Activated naive CD4-positive, alpha-beta T cell treated with anti-CD3 and anti-CD28 coated beads, Interleukin-2, amount 50 U/mL, for 24 hours (primary cell): Measurements from ENCODE around the gene STXBP6.

Source experiments
- H3K27ac Mint-ChIP-seq: one replicate; pipeline ENCODE4 v1.8.0; 2021; ENCODE audit warnings: mild to moderate bottlenecking, mixed read lengths
- H3K27me3 Mint-ChIP-seq: one replicate; pipeline ENCODE4 v1.8.0; 2021; ENCODE audit warnings: mixed read lengths
- H3K36me3 Mint-ChIP-seq: one replicate; pipeline ENCODE4 v1.8.0; 2021; ENCODE audit warnings: mixed read lengths
- H3K4me1 Mint-ChIP-seq: one replicate; pipeline ENCODE4 v1.8.0; 2021; ENCODE audit warnings: mixed read lengths
- H3K4me3 Mint-ChIP-seq: one replicate; pipeline ENCODE4 v1.8.0; 2021; ENCODE audit warnings: mild to moderate bottlenecking, mixed read lengths
- H3K9me3 Mint-ChIP-seq: one replicate; pipeline ENCODE4 v1.8.0; 2021; ENCODE audit warnings: mixed read lengths

Gene STXBP6

DNA sequence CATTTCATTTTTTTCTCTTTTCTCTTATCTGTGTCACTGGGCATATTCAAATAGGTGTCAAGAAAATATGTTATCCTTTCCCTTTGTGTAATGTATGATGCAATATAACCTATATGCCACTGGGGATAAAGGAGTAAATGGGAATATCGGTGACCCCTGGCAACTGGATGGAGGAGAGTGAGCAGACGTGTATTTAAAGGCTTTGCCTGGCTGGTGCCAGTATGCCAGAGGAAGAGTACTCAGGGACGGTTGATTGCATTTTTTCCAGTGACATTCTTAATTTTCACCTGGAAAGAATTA is 12.0 kb upstream of the STXBP6 start:
- H3K9me3 Mint-ChIP-seq, result no peaks in the 10 kb centered on the region
- peaks cover 11% of the 10 kb centered on the region for H3K27me3 Mint-ChIP-seq
- no peaks in the 10 kb centered on the region for H3K36me3 Mint-ChIP-seq
- no peak overlapping the region for H3K4me3 Mint-ChIP-seq
- H3K27ac Mint-ChIP-seq, result no peak overlapping the region
- no peaks in the 10 kb centered on the region for H3K4me1 Mint-ChIP-seq

GRCh38 chr14:25056688-25057078 is 6.7 kb upstream of the STXBP6 start:
- H3K9me3 Mint-ChIP-seq, result no peaks in the 10 kb centered on the region
- peaks cover 18% of the 10 kb centered on the region for H3K27me3 Mint-ChIP-seq
- no peak overlapping the region for H3K27ac Mint-ChIP-seq
- no peaks in the 10 kb centered on the region for H3K4me1 Mint-ChIP-seq
- H3K4me3 Mint-ChIP-seq, result no peak overlapping the region
- no peaks in the 10 kb centered on the region for H3K36me3 Mint-ChIP-seq

DNA sequence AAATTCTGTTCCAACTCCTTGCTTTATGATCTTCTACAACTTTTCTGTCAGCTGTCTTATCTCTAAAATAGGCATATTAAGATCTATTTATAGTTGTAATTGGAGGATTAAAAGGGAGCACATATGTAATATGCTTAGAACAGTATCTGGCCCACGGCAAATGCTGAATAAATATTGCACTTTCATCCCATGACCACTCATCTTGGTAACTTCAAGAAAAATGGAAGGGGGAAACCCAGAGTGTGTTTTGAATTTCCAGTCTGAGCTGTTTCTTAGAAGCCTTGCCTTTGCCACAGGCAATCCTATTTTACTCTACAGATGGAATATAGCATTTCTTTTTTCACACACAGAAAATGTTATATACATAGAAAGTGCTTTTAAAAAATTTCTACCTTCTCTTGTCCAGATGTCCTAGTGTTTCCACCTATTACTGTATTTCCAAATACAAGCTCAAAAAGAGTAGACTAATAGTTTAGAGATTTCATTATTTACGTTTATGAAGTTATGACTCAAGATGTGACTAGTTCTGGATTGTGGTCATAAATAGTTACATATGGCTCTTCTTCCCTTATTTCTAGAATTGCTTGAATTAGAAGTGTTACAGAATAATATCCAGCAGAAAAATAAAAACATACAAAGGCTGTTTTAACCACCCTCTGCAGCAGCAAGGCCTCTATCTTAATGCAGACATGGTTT is 6.2 kb upstream of the STXBP6 start:
- Mint-ChIP-seq H3K9me3 (no peaks in the 10 kb centered on the region), H3K4me1 (no peaks in the 10 kb centered on the region), H3K27me3 (peaks cover 21% of the 10 kb centered on the region), H3K4me3 (no peak overlapping the region), H3K27ac (no peak overlapping the region), H3K36me3 (no peaks in the 10 kb centered on the region)

- Mint-ChIP-seq H3K27me3 (peaks cover 28% of the 10 kb centered on the region), H3K36me3 (no peaks in the 10 kb centered on the region)
Observed at GRCh38 chr14:25055005-25055404, 5.1 kb upstream of the STXBP6 start.

GRCh38 chr14:25053585-25053984 is 3.6 kb upstream of the STXBP6 start:
- Mint-ChIP-seq H3K4me1 (peaks cover 3% of the 10 kb centered on the region), H3K36me3 (no peaks in the 10 kb centered on the region), H3K27ac (no peak overlapping the region), H3K9me3 (no peaks in the 10 kb centered on the region), H3K27me3 (peaks cover 32% of the 10 kb centered on the region), H3K4me3 (no peak overlapping the region)

More at GRCh38 chr14:25055005-25055404, 5.1 kb upstream of the STXBP6 start:
- no peak overlapping the region for H3K27ac Mint-ChIP-seq
- H3K4me1 Mint-ChIP-seq, result peaks cover 3% of the 10 kb centered on the region
- no peaks in the 10 kb centered on the region for H3K9me3 Mint-ChIP-seq
- H3K4me3 Mint-ChIP-seq, result no peak overlapping the region

DNA sequence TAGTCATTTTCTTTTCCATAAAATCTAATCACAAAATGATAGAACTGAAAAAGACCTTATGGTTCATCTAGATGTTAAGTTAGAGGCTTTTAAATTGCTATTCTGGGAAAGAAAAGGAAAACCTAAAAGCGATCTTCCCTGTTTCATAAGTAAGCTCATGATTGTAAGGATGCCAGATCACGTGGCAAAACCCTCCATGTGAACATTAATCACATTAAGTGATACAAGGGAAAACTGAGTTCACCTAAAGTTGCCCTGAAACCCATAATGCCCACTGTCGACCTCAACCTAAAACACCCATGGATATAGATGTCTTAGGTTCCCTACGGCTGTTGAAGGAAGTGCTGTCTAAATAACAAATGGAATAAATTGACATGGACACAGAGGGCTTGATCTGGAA is 3.0 kb upstream of the STXBP6 start:
- no peaks in the 10 kb centered on the region for H3K36me3 Mint-ChIP-seq
- peaks cover 7% of the 10 kb centered on the region for H3K4me1 Mint-ChIP-seq
- no peak overlapping the region for H3K27ac Mint-ChIP-seq
- no peak overlapping the region for H3K4me3 Mint-ChIP-seq
- peaks cover 38% of the 10 kb centered on the region for H3K27me3 Mint-ChIP-seq
- H3K9me3 Mint-ChIP-seq, result no peaks in the 10 kb centered on the region

DNA sequence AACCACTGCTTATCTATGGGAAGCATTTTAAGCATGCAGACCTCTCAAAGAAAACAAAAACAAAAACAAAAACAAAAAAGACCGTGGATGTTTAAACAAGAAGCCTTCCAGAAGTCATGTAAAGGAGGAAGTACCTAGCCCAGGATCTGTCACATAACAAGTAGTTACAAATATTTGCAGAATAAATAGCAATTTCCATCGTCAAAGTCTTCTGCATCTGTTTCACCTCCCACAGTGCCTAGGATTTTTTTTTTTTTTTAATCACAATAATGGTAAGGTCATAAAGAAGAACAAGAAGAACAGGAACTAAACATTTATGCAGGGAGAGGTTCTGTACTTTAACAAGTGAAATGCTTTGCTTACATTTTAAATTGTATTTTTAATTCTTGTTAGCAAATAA is 2.4 kb upstream of the STXBP6 start:
- H3K27me3 Mint-ChIP-seq, result peaks cover 41% of the 10 kb centered on the region
- H3K36me3 Mint-ChIP-seq, result no peaks in the 10 kb centered on the region
- H3K9me3 Mint-ChIP-seq, result no peaks in the 10 kb centered on the region
- no peak overlapping the region for H3K27ac Mint-ChIP-seq
- H3K4me3 Mint-ChIP-seq, result no peak overlapping the region
- peaks cover 7% of the 10 kb centered on the region for H3K4me1 Mint-ChIP-seq

DNA sequence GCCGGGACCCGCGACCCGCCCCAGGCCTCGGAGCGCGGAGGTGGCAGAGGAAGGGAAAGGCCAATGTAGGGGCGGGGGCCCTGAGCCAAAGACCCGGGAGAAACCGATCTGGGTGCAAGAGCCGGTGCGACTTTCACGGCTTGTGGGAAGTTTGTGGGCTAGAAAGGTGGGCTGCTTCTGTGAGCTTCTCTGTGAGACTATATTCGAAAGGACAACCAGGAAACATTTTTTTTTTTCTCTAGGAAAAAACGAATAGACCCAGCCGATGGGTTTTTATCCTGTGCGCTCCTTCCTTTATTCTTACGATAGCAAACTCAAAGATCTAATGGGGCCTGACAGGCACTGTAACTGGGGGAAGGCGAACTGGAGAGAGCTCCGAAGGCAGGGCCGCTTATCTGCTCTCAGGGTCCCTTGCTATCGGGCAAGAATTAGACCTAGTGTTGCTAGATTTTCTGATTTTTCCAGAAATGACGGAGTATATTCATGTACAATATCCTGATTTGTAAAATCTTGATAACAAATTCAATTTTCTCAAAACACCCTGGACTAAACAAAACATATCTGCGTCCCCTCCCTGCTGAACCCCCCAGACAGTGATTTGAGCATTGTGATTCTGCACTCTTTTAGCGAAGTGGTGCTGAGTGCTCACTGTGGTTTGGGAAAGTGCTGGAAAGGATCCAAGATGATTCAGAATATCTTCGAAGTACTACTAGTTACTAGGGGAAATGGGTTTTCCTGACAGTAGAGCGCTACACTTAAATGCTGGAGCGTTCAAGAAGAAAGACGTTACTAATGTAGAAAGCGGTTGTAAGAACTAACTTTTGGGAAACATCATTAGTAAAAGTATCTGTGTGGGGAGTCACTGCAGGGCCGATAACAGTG is 563 bp upstream of the STXBP6 start:
- H3K4me1 Mint-ChIP-seq, result peaks cover 7% of the 10 kb centered on the region
- H3K27ac Mint-ChIP-seq, result no peak overlapping the region
- no peaks in the 10 kb centered on the region for H3K9me3 Mint-ChIP-seq
- H3K36me3 Mint-ChIP-seq, result no peaks in the 10 kb centered on the region
- peaks cover 40% of the 10 kb centered on the region for H3K27me3 Mint-ChIP-seq
- peak overlapping the region; percentile 69 for H3K4me3 Mint-ChIP-seq

DNA sequence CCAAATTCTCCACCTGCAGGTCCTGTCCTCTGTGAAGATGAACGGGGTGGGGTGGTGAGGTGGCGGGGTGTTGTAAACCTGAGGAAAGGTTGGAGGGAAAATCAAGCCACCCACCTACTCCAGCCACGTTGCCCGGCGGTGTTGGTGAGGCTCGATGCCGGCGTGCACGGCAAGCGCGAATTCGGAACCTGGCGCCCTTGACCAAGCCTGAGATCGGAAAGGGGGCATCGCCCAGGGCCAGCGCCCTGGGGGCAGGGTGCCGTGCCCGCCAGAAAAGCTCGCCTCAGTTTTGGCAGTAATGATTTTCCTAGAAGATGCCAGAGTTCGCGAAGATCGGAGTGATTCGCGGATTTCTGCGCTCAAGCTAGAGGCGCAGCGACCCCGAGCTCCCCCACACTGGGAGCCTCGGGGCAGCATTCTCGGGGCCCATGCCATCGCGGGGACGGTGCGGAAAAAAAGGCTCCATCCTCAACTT is 817 bp downstream of the STXBP6 start:
- Mint-ChIP-seq H3K4me1 (peaks cover 7% of the 10 kb centered on the region), H3K9me3 (no peaks in the 10 kb centered on the region), H3K27ac (no peak overlapping the region), H3K27me3 (peaks cover 36% of the 10 kb centered on the region), H3K4me3 (peak overlapping the region; percentile 45), H3K36me3 (no peaks in the 10 kb centered on the region)

- Mint-ChIP-seq H3K27me3 (peaks cover 32% of the 10 kb centered on the region), H3K27ac (no peak overlapping the region), H3K4me1 (peaks cover 7% of the 10 kb centered on the region), H3K4me3 (no peak overlapping the region), H3K36me3 (no peaks in the 10 kb centered on the region), H3K9me3 (no peaks in the 10 kb centered on the region)
Observed at GRCh38 chr14:25048170-25049016, 1.6 kb downstream of the STXBP6 start.

GRCh38 chr14:25046301-25046943 is 3.5 kb downstream of the STXBP6 start:
- Mint-ChIP-seq H3K27me3 (peaks cover 26% of the 10 kb centered on the region), H3K4me3 (no peak overlapping the region), H3K36me3 (no peaks in the 10 kb centered on the region), H3K9me3 (no peaks in the 10 kb centered on the region), H3K4me1 (peaks cover 7% of the 10 kb centered on the region), H3K27ac (no peak overlapping the region)

DNA sequence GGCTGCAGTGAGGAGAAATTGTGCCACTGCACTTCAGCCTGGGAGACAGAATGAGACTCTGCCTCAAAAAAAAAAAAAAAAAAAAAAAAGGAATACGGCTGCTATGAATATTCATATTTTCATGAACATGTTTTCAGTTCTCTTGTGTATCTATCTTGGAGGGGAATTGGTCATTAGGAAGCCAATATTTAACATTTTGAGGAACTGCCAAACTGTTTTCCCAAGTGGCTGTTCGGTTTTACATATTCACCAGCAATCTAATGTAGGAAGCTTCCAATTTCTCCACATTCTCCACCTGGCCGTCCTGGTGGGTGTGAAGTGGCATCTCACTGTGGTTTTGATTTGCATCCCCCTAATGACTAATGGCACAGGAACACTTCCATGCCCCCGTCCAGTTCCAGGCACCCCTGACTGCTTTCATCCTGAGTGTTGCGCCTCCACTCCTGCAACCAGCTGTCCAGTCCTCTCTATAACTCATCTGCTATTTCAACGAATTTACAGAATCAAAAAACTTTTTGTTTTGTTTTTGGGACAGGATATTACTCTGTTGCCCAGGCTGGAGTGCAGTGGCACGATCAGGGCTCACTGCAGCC is 5.7 kb downstream of the STXBP6 start:
- H3K4me3 Mint-ChIP-seq, result no peak overlapping the region
- peaks cover 17% of the 10 kb centered on the region for H3K27me3 Mint-ChIP-seq
- no peaks in the 10 kb centered on the region for H3K9me3 Mint-ChIP-seq

GRCh38 chr14:25042362-25043299 is 7.3 kb downstream of the STXBP6 start:
- H3K36me3 Mint-ChIP-seq, result no peaks in the 10 kb centered on the region
- peaks cover 3% of the 10 kb centered on the region for H3K27me3 Mint-ChIP-seq
- H3K4me1 Mint-ChIP-seq, result no peaks in the 10 kb centered on the region
- no peak overlapping the region for H3K27ac Mint-ChIP-seq
- H3K4me3 Mint-ChIP-seq, result no peak overlapping the region
- H3K9me3 Mint-ChIP-seq, result no peaks in the 10 kb centered on the region

More for the DNA sequence above, 5.7 kb downstream of the STXBP6 start:
- no peaks in the 10 kb centered on the region for H3K36me3 Mint-ChIP-seq
- peaks cover 4% of the 10 kb centered on the region for H3K4me1 Mint-ChIP-seq
- no peak overlapping the region for H3K27ac Mint-ChIP-seq

GRCh38 chr14:25041898-25042297 is 8.0 kb downstream of the STXBP6 start:
- H3K27ac Mint-ChIP-seq, result no peak overlapping the region
- no peaks in the 10 kb centered on the region for H3K36me3 Mint-ChIP-seq
- H3K4me3 Mint-ChIP-seq, result no peak overlapping the region
- H3K27me3 Mint-ChIP-seq, result peaks cover 3% of the 10 kb centered on the region
- H3K4me1 Mint-ChIP-seq, result no peaks in the 10 kb centered on the region
- H3K9me3 Mint-ChIP-seq, result no peaks in the 10 kb centered on the region
